Measurements from ENCODE around the gene NSMCE1.

The NSMCE1 gene

GRCh38 chr16:27238591-27238990, 30.0 kb downstream of the NSMCE1 start:
- Histone ChIP-seq H3K4me3 (no peak overlapping the region), H3K4me1 (peaks cover 0 to 62% (median 55%) of the 10 kb centered on the region in 4 donors), H3K9me3 (no peaks in the 10 kb centered on the region), H3K27ac (peak overlapping the region; percentile 17 to 78), H3K27me3 (no peaks in the 10 kb centered on the region), H3K36me3 (peaks cover 0 to 7% (median 0%) of the 10 kb centered on the region in 3 donors)
- DNase-seq, result peak in 1 of 2 donors; percentile 40
- intact Hi-C loops (cut with DNase I; ENCODE audit: low total_unique reads), result no loop called here
- no peak for TF ChIP-seq CTCF (IDR thresholded peaks at IDR 0.05)

GRCh38 chr16:27238016-27238587, 30.5 kb downstream of the NSMCE1 start:
- intact Hi-C loops (cut with DNase I; ENCODE audit: low total_unique reads), result no loop called here
- peak; percentile 62 to 68 for DNase-seq
- H3K9me3 ChIP-seq, result no peaks in the 10 kb centered on the region
- peaks cover 0 to 11% (median 0%) of the 10 kb centered on the region in 3 donors for H3K36me3 ChIP-seq
- no peak for TF ChIP-seq CTCF (IDR thresholded peaks at IDR 0.05)
- H3K27ac ChIP-seq, result peak overlapping the region; percentile 57 to 78
- peaks cover 0 to 58% (median 51%) of the 10 kb centered on the region in 4 donors for H3K4me1 ChIP-seq
- no peak overlapping the region for H3K4me3 ChIP-seq
- H3K27me3 ChIP-seq, result no peaks in the 10 kb centered on the region

GRCh38 chr16:27237219-27238015, 31.2 kb downstream of the NSMCE1 start:
- no peaks in the 10 kb centered on the region for H3K27me3 ChIP-seq
- peaks cover 0 to 18% (median 5%) of the 10 kb centered on the region in 3 donors for H3K36me3 ChIP-seq
- H3K27ac ChIP-seq, result peak overlapping the region; percentile 57 to 78
- H3K4me3 ChIP-seq, result no peak overlapping the region
- H3K9me3 ChIP-seq, result no peaks in the 10 kb centered on the region
- H3K4me1 ChIP-seq, result peaks cover 0 to 52% (median 45%) of the 10 kb centered on the region in 4 donors
- intact Hi-C loops (cut with DNase I; ENCODE audit: low total_unique reads), result no loop called here
- TF ChIP-seq CTCF (IDR thresholded peaks at IDR 0.05), result no peak
- peak in 1 of 2 donors; percentile 62 for DNase-seq

- intact Hi-C loops (cut with DNase I; ENCODE audit: low total_unique reads), result no loop called here
- Histone ChIP-seq H3K9me3 (no peaks in the 10 kb centered on the region), H3K4me1 (peaks cover 0 to 45% (median 38%) of the 10 kb centered on the region in 4 donors), H3K4me3 (no peak overlapping the region), H3K27ac (peak overlapping the region; percentile 57 to 78), H3K36me3 (peaks cover 0 to 25% (median 11%) of the 10 kb centered on the region in 3 donors), H3K27me3 (no peaks in the 10 kb centered on the region)
- TF ChIP-seq CTCF (IDR thresholded peaks at IDR 0.05), result no peak
- peak in 1 of 2 donors; percentile 31 for DNase-seq
Observed at GRCh38 chr16:27236635-27237218, 31.8 kb downstream of the NSMCE1 start.

- no peaks in the 10 kb centered on the region for H3K9me3 ChIP-seq
- no peak for TF ChIP-seq CTCF (IDR thresholded peaks at IDR 0.05)
- DNase-seq, result peak in 1 of 2 donors; percentile 64
- H3K27me3 ChIP-seq, result no peaks in the 10 kb centered on the region
- H3K4me3 ChIP-seq, result no peak overlapping the region
- peaks cover 0 to 37% (median 30%) of the 10 kb centered on the region in 4 donors for H3K4me1 ChIP-seq
- peaks cover 0 to 34% (median 13%) of the 10 kb centered on the region in 3 donors for H3K36me3 ChIP-seq
- intact Hi-C loops (cut with DNase I; ENCODE audit: low total_unique reads), result loop anchor here (2.0 kb wide), 1 partner anchor 133 kb away; no protein-coding TSS in a partner anchor
- H3K27ac ChIP-seq, result peak overlapping the region; percentile 59 to 78
Observed at GRCh38 chr16:27235938-27236245, 32.7 kb downstream of the NSMCE1 start.

Measured in tibial artery (tissue), 4 donors.